A673 (cell line): Measurements from ENCODE around the gene DARS1.

Experiments
- EZH2 ChIP-seq: fragments of 200-600 bp; sonication (generic); IDR thresholded peaks from 2 replicates; pipeline ENCODE4 v1.6.1; 2017; ENCODE audit warnings: borderline replicate concordance, low read depth, mild to moderate bottlenecking, mixed read lengths, antibody characterized with exemption, low read length; ENCODE audit not compliant: poor library complexity, severe bottlenecking
- TF ChIP-seq, protein P1 (sequence below): fragments of 300-800, 200-600 bp; sonication (generic); conservative IDR thresholded peaks from 2 replicates; pipeline ENCODE4 v1.5.1; 2017; ENCODE audit warnings: low read depth, mild to moderate bottlenecking, antibody characterized with exemption, low read length, moderate library complexity, mixed read lengths

DNA sequence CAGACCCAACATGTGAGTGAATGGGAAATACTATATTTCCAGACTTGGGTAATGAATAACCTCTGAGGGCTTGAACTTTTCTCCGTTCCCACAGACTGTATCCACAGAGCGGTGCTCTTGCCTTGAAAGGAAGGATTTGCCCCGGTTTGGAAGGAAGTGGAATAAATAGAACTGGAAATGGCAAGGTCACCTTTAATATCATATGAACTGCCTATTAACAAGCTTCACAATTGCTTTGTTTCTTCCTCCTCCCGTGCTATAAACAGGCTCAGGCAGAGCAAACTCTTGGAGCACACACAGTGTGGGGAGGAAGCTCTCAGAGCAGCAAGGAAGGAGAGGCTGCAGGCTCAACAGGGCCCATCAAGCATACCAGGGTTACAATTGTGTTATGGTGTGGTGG lies 28.5 kb upstream of the DARS1 start:
- TF ChIP-seq, protein P1, sequence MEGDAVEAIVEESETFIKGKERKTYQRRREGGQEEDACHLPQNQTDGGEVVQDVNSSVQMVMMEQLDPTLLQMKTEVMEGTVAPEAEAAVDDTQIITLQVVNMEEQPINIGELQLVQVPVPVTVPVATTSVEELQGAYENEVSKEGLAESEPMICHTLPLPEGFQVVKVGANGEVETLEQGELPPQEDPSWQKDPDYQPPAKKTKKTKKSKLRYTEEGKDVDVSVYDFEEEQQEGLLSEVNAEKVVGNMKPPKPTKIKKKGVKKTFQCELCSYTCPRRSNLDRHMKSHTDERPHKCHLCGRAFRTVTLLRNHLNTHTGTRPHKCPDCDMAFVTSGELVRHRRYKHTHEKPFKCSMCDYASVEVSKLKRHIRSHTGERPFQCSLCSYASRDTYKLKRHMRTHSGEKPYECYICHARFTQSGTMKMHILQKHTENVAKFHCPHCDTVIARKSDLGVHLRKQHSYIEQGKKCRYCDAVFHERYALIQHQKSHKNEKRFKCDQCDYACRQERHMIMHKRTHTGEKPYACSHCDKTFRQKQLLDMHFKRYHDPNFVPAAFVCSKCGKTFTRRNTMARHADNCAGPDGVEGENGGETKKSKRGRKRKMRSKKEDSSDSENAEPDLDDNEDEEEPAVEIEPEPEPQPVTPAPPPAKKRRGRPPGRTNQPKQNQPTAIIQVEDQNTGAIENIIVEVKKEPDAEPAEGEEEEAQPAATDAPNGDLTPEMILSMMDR: no peak
- no peak for TF ChIP-seq EZH2
